H1 (cell line): ENCODE measurements around the gene SETD1B. TPM values are rescaled to one million over a fixed set of nuclear protein-coding genes. Genes with fewer than 3 reads are reported as not detected.

Experiments
- CBX8 ChIP-seq: fragments of 300-800, 300-1000 bp; sonication (generic); IDR thresholded peaks from 2 replicates; pipeline ENCODE4 v1.7.1; 2016; ENCODE audit warnings: low read depth, low read length, borderline replicate concordance
- JUND ChIP-seq: IDR thresholded peaks from 2 replicates; pipeline ENCODE4 v1.6.1; 2011; ENCODE audit warnings: mild to moderate bottlenecking, improper control_type of control experiment, low read length
- KDM5A ChIP-seq: fragments of 200-600 bp; IDR thresholded peaks from 2 replicates; pipeline ENCODE4 v1.7.1; 2012; ENCODE audit warnings: mild to moderate bottlenecking, low read length, inconsistent platforms, mixed read lengths
- MAFK ChIP-seq: IDR thresholded peaks from 2 replicates; pipeline ENCODE4 v1.6.1; 2012; ENCODE audit warnings: low read depth, mild to moderate bottlenecking, improper control_type of control experiment, low read length
- NANOG ChIP-seq: IDR thresholded peaks from 2 replicates; pipeline ENCODE4 v1.6.1; 2011; ENCODE audit warnings: low read length, low read depth, mild to moderate bottlenecking, inconsistent platforms; ENCODE audit not compliant: insufficient read depth, poor library complexity, severe bottlenecking
- POU5F1 ChIP-seq: IDR thresholded peaks from 2 replicates; pipeline ENCODE4 v1.6.1; 2011; ENCODE audit warnings: low read depth, mild to moderate bottlenecking, low read length, moderate library complexity
- TEAD4 ChIP-seq: IDR thresholded peaks from 2 replicates; pipeline ENCODE4 v1.6.1; 2012; ENCODE audit warnings: low read depth, low read length, inconsistent platforms, mixed read lengths
- polyA plus RNA-seq, 7 experiments: library from polyadenylated mRNA; depleted of rRNA in 3 of 7; stranded (reverse) in 5 of 7; unstranded in 2 of 7; fragments of >200 nt in 5 of 7; fragments of 200-250 nt in 2 of 7; gene quantifications; 1 replicate in 5 of 7; 2 replicates in 1 of 7; 4 replicates in 1 of 7; pipeline versions ENCODE4 v1.2.1 to v1.2.3, GENCODE V29; 2011 to 2013; ENCODE audit warnings: missing spikeins in 2 of 7, mixed read lengths in 2 of 7
- total RNA-seq: library from RNA; stranded (reverse); fragmentation: NEBNext Ultra II Directional; extraction: Animal tissue kit (Norgen Biotek cat#: 25700); gene quantifications from 2 replicates; pipeline ENCODE4 v1.2.1, GENCODE V29; 2021
- TF ChIP-seq, protein P1 (sequence below): fragments of 300-600 bp; sonication (generic); IDR thresholded peaks from 2 replicates; pipeline ENCODE4 v1.7.1; 2012; ENCODE audit warnings: low read length, moderate library complexity, mild to moderate bottlenecking, inconsistent platforms; ENCODE audit not compliant: insufficient replicate concordance

SETD1B gene
- total and polyA plus RNA-seq, 2 of the 8 experiments (the other 6 are each of a cell fraction or from before 2014, with no cell fraction given), result 1.3 to 17.7 TPM

DNA sequence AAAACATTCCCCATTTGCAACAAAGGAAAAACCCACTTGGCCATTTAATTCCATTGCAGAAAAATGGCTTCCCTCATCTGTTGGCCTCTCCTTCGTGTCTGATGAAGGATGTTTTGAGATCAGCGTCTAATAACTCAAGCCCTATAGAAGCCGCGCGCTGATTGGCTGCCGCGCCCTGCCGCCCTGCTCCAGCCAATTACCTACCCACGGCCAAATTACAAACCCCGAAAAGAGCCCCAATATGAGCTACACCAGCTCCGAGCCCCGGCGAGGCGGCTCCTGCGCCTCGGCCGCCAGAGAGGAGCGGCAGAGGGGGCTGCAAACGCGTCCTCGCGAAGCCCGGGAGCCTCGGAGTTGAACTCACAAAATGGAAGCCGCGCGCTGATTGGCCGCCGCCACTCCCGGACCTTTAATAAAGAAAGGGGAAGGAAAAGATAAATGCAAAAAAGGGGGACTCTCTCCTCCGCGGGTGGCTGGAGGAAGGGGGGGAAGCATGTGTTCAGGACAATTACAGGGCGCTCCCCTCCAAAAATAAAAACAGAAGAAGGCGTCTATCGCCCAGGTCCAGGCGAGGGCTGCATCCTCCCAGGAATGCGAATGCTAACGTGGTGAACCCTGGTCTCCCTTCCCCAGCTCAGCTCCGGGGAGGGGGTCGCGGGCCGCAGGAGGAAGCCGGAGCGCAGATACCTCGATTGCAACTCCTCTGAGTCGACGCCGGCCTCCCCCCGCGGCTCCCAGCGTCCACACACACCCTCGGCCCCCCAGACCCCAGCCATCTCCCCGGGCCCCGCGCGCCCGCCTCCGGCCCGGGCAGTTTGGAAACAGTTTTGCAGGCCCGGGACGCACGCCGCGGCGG, 738 bp upstream of the SETD1B start (continued):
- TF ChIP-seq, protein P1, sequence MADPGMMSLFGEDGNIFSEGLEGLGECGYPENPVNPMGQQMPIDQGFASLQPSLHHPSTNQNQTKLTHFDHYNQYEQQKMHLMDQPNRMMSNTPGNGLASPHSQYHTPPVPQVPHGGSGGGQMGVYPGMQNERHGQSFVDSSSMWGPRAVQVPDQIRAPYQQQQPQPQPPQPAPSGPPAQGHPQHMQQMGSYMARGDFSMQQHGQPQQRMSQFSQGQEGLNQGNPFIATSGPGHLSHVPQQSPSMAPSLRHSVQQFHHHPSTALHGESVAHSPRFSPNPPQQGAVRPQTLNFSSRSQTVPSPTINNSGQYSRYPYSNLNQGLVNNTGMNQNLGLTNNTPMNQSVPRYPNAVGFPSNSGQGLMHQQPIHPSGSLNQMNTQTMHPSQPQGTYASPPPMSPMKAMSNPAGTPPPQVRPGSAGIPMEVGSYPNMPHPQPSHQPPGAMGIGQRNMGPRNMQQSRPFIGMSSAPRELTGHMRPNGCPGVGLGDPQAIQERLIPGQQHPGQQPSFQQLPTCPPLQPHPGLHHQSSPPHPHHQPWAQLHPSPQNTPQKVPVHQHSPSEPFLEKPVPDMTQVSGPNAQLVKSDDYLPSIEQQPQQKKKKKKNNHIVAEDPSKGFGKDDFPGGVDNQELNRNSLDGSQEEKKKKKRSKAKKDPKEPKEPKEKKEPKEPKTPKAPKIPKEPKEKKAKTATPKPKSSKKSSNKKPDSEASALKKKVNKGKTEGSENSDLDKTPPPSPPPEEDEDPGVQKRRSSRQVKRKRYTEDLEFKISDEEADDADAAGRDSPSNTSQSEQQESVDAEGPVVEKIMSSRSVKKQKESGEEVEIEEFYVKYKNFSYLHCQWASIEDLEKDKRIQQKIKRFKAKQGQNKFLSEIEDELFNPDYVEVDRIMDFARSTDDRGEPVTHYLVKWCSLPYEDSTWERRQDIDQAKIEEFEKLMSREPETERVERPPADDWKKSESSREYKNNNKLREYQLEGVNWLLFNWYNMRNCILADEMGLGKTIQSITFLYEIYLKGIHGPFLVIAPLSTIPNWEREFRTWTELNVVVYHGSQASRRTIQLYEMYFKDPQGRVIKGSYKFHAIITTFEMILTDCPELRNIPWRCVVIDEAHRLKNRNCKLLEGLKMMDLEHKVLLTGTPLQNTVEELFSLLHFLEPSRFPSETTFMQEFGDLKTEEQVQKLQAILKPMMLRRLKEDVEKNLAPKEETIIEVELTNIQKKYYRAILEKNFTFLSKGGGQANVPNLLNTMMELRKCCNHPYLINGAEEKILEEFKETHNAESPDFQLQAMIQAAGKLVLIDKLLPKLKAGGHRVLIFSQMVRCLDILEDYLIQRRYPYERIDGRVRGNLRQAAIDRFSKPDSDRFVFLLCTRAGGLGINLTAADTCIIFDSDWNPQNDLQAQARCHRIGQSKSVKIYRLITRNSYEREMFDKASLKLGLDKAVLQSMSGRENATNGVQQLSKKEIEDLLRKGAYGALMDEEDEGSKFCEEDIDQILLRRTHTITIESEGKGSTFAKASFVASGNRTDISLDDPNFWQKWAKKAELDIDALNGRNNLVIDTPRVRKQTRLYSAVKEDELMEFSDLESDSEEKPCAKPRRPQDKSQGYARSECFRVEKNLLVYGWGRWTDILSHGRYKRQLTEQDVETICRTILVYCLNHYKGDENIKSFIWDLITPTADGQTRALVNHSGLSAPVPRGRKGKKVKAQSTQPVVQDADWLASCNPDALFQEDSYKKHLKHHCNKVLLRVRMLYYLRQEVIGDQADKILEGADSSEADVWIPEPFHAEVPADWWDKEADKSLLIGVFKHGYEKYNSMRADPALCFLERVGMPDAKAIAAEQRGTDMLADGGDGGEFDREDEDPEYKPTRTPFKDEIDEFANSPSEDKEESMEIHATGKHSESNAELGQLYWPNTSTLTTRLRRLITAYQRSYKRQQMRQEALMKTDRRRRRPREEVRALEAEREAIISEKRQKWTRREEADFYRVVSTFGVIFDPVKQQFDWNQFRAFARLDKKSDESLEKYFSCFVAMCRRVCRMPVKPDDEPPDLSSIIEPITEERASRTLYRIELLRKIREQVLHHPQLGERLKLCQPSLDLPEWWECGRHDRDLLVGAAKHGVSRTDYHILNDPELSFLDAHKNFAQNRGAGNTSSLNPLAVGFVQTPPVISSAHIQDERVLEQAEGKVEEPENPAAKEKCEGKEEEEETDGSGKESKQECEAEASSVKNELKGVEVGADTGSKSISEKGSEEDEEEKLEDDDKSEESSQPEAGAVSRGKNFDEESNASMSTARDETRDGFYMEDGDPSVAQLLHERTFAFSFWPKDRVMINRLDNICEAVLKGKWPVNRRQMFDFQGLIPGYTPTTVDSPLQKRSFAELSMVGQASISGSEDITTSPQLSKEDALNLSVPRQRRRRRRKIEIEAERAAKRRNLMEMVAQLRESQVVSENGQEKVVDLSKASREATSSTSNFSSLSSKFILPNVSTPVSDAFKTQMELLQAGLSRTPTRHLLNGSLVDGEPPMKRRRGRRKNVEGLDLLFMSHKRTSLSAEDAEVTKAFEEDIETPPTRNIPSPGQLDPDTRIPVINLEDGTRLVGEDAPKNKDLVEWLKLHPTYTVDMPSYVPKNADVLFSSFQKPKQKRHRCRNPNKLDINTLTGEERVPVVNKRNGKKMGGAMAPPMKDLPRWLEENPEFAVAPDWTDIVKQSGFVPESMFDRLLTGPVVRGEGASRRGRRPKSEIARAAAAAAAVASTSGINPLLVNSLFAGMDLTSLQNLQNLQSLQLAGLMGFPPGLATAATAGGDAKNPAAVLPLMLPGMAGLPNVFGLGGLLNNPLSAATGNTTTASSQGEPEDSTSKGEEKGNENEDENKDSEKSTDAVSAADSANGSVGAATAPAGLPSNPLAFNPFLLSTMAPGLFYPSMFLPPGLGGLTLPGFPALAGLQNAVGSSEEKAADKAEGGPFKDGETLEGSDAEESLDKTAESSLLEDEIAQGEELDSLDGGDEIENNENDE, result no peak
- TF ChIP-seq KDM5A (no peak), CBX8 (no peak), JUND (no peak), POU5F1 (no peak), NANOG (no peak), MAFK (no peak), TEAD4 (peak; percentile 83)
